NCI-H1694 treated with DMSO at 0.1 percent for 48 hours (cell line): ENCODE data around the gene IL9.
A peak's percentile ranks its signal among the peaks of the same experiment; 100 is the strongest.

Source experiments
- DNase-seq: peaks from one replicate; lab custom pipeline; 2025; lab: John Stamatoyannopoulos, UW

The IL9 gene

GRCh38 chr5:135891268-135891667 lies 4.4 kb downstream of the IL9 start:
- no peak for DNase-seq

GRCh38 chr5:135890867-135891266 lies 4.8 kb downstream of the IL9 start:
- no peak for DNase-seq

DNA sequence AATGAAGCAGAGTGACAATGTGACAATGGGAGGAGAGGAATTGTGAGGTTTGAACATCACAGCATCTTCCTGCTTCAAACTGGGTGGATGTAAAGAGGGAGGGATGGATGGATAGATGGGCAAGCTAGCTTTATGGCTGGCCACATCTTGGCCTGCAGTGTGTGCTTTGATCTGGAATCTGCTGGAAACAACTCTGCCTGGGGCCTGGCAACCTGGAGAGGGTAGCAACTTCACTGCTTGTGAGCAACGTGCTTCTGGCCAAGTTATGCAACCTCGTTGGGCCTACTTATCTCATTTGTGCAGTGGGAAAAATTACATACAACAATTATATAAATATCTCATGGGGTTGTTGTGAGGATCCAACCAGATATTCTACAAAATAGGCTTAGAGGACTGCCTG lies 5.3 kb downstream of the IL9 start:
- no peak for DNase-seq

DNA sequence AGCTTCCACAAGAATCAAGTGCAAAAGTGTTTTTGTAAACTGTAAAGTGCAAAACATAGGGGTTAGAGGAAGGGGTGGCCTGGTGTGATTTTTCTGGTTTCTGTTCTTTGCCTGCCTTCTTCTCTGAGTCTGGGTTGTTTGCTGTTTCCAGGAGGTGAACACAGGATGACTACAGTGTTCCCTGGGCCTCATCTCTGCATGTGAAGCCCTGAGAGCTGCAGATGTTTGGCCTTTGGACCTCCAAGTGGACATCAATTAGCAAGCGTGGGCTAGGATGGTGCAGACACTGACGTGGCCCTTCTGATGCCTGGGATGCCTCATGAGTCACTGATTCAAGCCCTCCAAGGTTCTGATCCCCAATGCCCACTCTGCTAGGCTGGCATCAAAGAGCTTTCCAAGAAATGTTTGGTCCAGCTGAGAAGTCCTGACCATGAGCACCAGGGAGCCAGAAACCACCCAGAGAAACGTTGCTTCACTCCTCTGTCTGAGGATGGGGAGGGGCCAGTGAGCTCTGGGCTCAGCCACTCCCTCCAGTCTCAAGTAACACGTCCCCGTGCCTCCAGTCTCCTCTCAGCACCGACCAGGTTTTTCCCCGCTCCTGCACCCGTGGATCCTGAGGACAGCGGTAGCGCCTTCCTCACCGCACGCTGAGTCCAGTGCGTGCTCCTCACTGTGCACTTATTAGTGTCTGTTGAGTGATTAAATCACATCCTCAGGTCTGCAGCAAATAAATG lies 7.6 kb downstream of the IL9 start:
- no peak for DNase-seq

DNA sequence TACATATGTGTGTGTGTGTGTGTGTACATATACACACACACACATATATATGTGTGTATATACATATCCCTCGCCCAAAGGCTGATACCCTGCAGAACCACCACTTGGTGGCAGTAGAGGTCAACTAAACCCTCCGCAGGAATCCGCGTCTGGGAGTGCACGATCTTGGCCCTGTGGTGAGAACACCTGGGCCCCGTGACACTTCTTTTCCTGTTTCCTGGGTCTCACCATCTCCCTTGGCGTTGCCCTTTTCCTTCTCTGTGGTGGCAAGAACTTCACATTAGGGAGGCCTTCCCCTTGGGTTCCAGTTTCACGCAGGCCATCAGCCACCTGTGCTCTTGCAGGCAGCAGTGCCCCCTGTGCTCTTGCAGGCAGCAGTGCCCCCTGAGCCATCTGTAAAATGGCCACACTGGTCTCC lies 8.2 kb downstream of the IL9 start:
- peak; percentile 50 for DNase-seq

- DNase-seq, result no peak
These were observed 9.5 kb downstream of the IL9 start for GRCh38 chr5:135886136-135886535.

DNA sequence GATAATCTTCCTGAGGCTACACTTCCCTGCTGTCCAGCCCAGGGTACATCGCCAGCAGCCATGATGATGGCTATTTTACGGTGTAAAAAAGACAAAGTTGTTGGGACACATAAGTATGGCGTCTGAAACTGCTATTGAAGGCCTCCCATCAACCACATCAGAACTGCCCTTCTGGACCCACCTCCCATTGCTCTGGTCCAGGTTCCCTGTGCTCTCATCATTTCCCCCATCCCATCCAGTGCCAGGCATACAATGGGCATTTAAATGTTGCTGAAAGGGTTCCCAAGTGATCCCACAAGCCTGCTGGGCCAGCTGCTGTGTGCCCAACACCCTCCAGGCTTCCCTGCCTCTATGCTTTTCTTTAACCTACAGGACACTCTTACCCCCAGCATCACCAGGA lies 10.6 kb downstream of the IL9 start:
- no peak for DNase-seq

DNA sequence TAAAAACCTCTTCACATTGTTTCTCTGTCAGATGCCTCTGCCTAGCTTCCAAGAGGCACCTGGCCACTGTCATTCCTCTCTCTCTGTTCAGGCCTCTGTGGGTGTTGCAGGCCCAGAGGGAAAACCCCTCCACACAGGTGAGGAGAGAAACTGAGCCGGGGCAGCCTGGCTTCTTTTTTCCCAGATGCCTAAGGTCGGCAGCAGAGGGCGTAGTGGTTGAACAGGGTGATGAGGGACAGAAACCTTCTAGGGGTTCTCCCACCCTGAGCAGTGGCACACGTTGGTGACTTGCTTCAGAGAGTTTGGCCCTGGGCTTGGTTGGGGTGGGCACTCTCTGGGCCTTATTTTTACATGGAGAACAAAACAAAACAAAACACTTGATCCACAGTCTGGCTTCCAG lies 12.2 kb downstream of the IL9 start:
- DNase-seq, result no peak

DNA sequence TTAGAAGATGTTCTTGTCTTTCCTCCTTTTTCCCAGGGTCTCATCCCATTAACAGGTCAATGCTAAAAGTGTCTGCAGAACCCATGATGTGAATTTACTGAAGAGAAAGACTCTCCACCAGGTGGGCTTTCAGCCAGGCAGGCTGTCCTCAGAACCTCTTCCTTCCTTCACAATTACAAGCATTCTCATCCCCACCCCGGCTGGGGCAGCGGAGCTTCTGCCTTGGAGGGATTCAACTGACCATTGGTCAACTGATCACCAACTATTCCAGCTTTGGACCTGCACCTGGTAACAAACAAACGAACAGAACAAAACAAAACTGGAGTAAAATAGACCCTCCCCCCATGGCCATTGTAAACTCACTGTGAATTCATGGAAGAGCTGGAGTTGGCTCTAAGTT lies 12.6 kb downstream of the IL9 start:
- DNase-seq, result no peak

DNA sequence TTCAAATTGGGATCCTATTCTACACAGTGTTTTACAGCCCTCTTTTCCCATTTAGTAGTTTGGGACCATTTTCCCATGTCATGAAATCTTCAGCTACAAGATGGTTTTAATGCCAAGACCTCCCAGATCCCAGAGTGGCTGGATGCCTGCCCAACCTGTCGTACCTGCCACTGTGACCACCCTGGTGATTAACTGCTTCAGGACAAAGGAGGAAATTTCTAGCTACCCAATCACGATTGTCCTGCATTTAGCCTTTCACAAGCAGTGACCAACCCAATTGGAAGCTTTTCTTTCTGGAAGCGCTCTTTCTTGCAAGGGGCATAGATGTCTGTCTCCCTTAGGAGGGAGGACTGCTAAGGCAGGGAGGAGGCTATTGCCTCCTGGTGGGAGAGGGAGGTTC lies 13.8 kb downstream of the IL9 start:
- no peak for DNase-seq

DNA sequence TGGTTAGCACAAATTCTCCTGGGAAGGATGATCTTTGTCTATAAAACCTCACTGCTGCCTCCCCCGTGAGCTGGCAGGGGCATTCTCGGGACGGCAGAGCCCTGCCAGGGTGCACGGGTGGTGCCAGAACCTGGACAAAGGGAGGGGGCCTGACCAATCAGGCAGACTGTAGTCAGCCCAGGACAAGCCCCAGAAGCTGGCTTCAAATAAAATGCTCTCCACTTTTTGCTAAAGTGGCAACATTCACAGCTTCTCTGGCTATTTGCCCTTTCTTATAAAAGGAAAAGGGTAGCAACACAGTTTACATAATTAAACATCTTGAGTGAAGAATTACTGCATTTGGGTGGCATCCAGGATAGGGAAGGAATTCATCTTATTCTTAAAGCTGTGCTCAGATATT lies 14.4 kb downstream of the IL9 start:
- no peak for DNase-seq

DNA sequence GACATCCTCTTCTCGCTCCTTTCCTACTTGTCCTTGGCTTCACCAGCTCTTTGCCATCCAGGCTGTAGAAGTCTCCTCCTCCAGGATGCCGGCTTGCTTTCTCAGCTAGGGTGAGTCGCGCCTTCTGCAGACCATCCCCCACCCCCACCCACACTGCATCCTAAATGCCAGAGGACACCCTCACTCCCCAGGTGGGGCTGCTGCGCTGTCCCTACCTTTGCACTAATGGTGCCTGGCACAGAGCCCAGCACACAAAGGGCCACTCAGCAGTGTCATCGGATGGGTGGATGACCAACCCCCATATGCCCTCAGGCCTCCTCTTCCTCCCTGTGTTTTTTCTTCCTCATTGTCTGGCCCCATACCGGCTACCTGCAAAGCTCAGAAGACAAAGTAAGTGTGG lies 14.8 kb downstream of the IL9 start:
- DNase-seq, result no peak

DNA sequence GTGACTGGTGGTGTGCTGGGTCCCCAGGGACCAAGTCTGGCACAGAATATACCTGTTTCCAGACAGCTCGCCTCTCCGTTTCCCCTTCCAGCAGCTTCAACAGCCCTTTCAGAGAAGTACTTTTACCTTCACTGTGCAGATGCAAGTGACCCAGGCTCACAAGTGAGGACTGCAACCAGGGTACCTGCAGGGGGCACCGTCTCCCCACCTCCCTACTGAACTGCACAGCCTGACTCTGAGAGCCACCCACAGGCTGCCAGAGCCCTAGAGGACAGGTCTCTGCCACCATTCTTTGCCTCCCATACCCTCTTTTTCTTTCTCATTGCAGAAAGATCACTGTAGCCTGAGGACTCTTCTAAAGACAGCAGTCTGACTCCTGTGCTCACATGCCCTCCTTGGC lies 15.4 kb downstream of the IL9 start:
- DNase-seq, result no peak

DNA sequence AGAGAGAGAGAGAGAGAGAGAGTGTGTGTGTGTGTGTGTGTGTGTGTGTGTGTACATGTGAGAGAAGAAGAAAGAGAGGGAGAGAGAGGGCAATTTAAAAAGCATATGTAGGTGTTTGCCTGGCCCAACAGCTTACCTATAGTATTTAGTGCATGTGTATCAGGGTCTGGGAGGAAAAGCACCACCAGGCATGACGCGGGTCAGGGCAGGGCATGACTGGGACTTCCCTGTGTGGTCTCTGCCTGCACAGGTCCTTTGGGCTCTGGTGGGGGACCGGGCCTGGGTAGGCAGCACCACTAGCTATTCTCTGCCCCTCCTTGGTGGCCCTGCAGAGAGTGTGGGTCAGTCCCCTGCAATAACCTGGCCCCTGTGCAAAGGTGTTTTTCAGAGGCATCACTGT lies 16.1 kb downstream of the IL9 start:
- no peak for DNase-seq

GRCh38 chr5:135878156-135878620 lies 17.5 kb downstream of the IL9 start:
- DNase-seq, result no peak

DNA sequence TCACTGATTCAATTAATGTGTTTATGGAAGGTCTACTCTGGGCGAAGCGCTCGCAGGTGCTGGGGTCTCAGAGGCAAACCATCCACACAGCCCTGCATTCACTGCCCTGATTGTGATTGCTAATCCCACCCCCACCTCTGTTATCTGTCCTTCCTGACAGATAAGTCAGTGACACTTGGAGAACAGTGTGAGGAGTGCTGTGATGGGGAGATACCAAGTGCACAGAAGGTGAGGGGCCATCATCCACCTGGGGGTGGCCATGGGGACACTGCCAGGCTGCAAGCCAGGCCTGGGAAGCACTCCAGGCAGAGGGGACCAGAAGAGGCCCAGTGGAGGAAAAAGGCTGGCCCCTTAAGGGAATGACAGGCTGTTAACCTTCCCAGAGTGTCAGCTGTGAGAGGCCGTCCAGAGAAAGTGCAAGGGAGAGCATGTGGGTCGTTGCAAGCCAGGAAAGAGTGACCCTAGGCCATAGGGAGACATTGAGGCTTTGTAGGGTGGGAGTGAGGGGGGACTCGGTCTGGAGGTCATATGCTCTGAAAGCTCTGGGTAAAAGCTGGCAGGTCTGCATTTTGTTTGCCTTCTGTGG lies 18.0 kb downstream of the IL9 start:
- no peak for DNase-seq

GRCh38 chr5:135876146-135876545 lies 19.5 kb downstream of the IL9 start:
- no peak for DNase-seq

- no peak for DNase-seq
These were observed 20.1 kb downstream of the IL9 start for GRCh38 chr5:135875567-135875966.

DNA sequence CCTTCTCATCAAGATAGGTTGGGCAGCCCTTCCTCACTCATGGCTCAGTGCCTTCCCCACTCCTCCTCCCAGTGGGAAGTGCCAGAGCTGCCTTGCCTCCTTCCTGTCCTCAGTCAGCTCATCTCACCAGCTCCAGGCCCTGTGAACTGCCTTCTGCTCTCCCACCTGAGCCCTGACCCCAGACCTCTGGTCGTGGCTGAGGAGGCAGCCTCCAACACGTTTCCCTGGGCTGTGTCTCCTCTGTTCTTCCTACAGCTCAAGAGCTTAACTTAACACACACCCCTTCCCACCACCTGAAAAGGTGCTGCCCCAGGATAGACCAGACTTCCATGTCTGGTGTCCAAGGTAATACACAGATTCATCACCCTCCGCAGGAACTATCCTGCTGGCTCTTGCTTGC lies 21.2 kb downstream of the IL9 start:
- no peak for DNase-seq

GRCh38 chr5:135873831-135874230 lies 21.8 kb downstream of the IL9 start:
- no peak for DNase-seq

- DNase-seq, result no peak
These were observed 24.2 kb downstream of the IL9 start for GRCh38 chr5:135871268-135871915.

- no peak for DNase-seq
These were observed 25.7 kb downstream of the IL9 start for GRCh38 chr5:135869935-135870334.

DNA sequence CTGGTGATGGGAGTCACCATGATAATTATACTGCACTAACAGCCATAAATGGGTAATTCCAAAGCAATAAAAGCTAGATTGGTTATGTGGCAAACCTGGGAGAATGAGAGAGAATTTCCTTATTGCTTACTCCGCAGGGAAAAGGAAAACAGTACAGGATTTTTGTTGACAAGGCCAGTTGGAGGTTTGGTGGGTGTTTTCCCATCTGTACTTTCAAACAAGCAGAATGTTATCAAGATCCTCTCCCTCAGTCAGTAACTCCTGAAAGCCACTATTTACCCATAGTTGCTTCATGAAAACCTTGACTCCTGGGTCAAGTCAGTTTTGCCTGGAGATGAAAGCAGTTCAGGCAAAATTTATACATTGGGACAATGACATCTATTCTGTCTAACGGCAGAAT lies 26.4 kb downstream of the IL9 start:
- DNase-seq, result no peak

GRCh38 chr5:135868681-135869080 lies 27.0 kb downstream of the IL9 start:
- no peak for DNase-seq
